Esophagus muscularis mucosa (tissue), 4 donors: ENCODE data around the gene ZBTB46. TPM values are rescaled to one million over a fixed set of nuclear protein-coding genes. Genes with fewer than 3 reads are reported as not detected.

ENCODE experiments used
- DNase-seq: peaks from one replicate; pipeline ENCODE4 v3.0.0-alpha.2; 2017; ENCODE audit errors: extremely low spot score
- H3K27ac ChIP-seq, 4 donors: fragments of 200-600 bp; sonication (generic); replicated peaks in 1 of 4; 1 replicate in 3 of 4; 2 replicates in 1 of 4; pipeline ENCODE4 v1.5.1; 2016 to 2019; ENCODE audit warnings: mild to moderate bottlenecking in 1 of 4
- H3K27me3 ChIP-seq, 4 donors: fragments of 200-600 bp; sonication (generic); one replicate each; pipeline versions ENCODE4 v1.5.1 to v1.6.0; 2016 to 2019
- H3K36me3 ChIP-seq, 4 donors: fragments of 200-600 bp; sonication (generic); one replicate each; pipeline ENCODE4 v1.5.1; 2016 to 2019
- H3K4me1 ChIP-seq, 4 donors: fragments of 200-600 bp; sonication (generic); one replicate each; pipeline ENCODE4 v1.5.1; 2016 to 2019
- H3K4me3 ChIP-seq, 4 donors: fragments of 200-600 bp; sonication (generic); 1 replicate in 2 of 4; 2 replicates in 2 of 4; pipeline ENCODE4 v1.5.1; 2016 to 2019; ENCODE audit warnings: mild to moderate bottlenecking in 4 of 4, moderate library complexity in 1 of 4
- H3K9me3 ChIP-seq, 4 donors: fragments of 200-600 bp; sonication (generic); 1 replicate in 3 of 4; 2 replicates in 1 of 4; pipeline ENCODE4 v1.5.1; 2016 to 2019
- EP300 ChIP-seq: sonication (generic); formaldehyde crosslinking; IDR thresholded peaks from one replicate; pipeline ENCODE4 v1.6.1; 2017; ENCODE audit warnings: antibody characterized with exemption
- POLR2A ChIP-seq: fragments of 450-650 bp; IDR thresholded peaks from one replicate; pipeline ENCODE4 v1.6.1; 2017; ENCODE audit warnings: antibody characterized with exemption, moderate library complexity, mild to moderate bottlenecking, low read depth
- POLR2AphosphoS5 ChIP-seq, 2 donors: sonication (generic); formaldehyde crosslinking; IDR thresholded peaks; one replicate each; pipeline ENCODE4 v1.6.1; 2017; ENCODE audit warnings: antibody characterized with exemption in 2 of 2
- WGBS: methylation state at CpG from one replicate; pipeline ENCODE4 v1.1.5; 2018; 5-methylcytosine and 5-hydroxymethylcytosine counted together
- intact Hi-C: fragments of 100-400 bp; cut with DNase I; formaldehyde crosslinking; loops from one replicate; pipeline ENCODE4 v1.15.1; 2023
- total RNA-seq, 4 donors: library from RNA; depleted of rRNA; stranded (reverse); fragments of >200 nt; gene quantifications; one replicate each; pipeline versions ENCODE4 v1.1.0 to v1.2.1, GENCODE V29; 2016
- TF ChIP-seq, protein P1 (sequence below), 3 experiments: fragments of 200-600 bp in 2 of 3; fragments of 450-650 bp in 1 of 3; sonication (generic) in 2 of 3; IDR thresholded peaks; one replicate each; pipeline ENCODE4 v1.5.1; 2017 to 2019; ENCODE audit warnings: antibody characterized with exemption in 3 of 3, mild to moderate bottlenecking in 2 of 3, moderate library complexity in 1 of 3

Gene ZBTB46
- total RNA-seq, 4 donors from 2014 or later = 9.6 to 22.8 (median 13.8) TPM

DNA sequence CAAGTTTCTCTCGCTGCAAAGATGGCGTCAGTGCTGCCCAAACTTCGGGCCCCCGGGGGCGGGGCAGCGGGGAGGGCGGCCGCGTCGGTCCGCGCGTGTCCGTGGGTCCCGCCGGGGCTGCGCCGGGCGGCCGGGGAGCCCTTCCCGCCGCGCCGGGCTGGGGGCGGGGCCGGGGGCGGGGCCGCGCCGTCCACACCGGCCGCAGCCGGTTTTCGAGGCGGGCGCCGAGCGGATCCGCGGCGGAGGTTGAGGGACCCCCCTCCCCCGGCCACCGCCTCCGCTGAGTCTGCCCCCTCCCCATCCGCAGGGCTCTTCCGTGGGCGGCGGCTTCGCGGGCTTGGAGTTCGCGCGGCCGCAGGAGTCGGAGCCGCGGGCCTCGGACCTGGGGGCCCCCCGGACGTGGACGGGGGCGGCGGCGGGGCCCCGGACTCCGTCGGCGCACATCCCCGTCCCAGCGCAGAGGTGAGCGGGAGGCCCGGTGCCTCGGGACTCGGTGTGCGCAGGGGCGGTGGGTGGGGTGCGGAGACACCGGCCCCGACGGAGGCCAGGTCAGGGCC is 90.9 kb downstream of the ZBTB46 start:
- intact Hi-C loops = no loop called here
- Histone ChIP-seq H3K27me3 (no peaks in the 10 kb centered on the region), H3K4me1 (peaks cover 39 to 64% (median 53%) of the 10 kb centered on the region in 4 donors), H3K9me3 (no peaks in the 10 kb centered on the region), H3K27ac (peak overlapping the region; percentile 89 to 99 (median 96)), H3K36me3 (peaks cover 16 to 51% (median 42%) of the 10 kb centered on the region in 4 donors), H3K4me3 (peak overlapping the region; percentile 74 to 87 (median 78))
- TF ChIP-seq POLR2A = no peak
- no peak for TF ChIP-seq EP300
- no peak for TF ChIP-seq POLR2AphosphoS5 (IDR thresholded peaks at IDR 0.05)
- TF ChIP-seq, protein P1, sequence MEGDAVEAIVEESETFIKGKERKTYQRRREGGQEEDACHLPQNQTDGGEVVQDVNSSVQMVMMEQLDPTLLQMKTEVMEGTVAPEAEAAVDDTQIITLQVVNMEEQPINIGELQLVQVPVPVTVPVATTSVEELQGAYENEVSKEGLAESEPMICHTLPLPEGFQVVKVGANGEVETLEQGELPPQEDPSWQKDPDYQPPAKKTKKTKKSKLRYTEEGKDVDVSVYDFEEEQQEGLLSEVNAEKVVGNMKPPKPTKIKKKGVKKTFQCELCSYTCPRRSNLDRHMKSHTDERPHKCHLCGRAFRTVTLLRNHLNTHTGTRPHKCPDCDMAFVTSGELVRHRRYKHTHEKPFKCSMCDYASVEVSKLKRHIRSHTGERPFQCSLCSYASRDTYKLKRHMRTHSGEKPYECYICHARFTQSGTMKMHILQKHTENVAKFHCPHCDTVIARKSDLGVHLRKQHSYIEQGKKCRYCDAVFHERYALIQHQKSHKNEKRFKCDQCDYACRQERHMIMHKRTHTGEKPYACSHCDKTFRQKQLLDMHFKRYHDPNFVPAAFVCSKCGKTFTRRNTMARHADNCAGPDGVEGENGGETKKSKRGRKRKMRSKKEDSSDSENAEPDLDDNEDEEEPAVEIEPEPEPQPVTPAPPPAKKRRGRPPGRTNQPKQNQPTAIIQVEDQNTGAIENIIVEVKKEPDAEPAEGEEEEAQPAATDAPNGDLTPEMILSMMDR (IDR thresholded peaks at IDR 0.05) = no peak
- WGBS = 0% methylated on average over 18 of the region's 80 CpGs
- no peak for DNase-seq

DNA sequence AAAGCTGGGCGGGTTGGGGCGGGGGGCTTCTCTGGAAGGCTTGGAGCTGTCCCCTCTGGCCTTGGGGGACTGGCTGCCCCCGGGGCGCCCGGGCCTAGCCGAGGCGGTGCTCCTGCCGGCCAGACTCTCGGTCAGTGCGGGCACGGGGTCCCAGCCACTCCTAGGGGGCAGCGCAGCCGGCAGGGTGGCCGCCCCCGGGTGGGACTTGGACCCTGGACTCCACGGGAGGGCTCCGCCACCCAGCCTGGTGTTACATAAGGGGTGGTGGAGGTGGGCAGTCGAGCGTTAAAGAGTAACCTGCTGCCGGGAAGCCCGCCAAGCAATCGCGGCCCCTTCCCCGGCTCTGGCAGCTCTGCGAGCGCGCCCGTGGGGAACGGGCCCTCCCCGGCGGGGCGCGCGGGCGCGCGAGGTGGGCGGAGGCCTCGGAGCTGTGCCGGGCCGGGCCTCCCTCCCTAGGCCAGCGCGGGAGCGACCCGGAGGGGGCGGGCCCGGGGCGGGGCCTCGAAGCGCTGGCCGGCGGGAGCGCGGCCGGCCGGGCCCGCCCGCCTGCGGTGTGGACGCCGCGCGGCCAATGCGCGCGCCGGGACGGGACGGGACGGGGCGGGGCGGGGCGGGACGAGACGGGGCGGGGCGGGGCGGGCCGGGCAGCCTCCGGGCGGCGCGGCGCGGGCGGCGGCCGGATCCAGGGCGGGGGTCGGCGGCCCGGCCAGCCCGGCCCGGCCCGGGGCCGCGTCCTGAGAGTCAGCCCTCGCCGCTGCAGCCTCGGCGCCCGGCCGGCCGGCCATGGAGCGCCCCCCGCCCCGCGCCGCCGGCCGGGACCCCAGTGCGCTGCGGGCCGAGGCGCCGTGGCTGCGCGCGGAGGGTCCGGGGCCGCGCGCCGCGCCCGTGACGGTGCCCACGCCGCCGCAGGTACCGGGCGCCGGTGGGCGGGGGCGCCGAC is 91.7 kb downstream of the ZBTB46 start, which contains the start of gene SLC2A4RG:
Gene SLC2A4RG (plus strand): TSS at position 647 of the 940 bp plus-strand sequence. CDS start 137 bp downstream, at position 784.
- peak within 1 kb of the TSS; percentile 89 to 99 (median 96) for H3K27ac ChIP-seq
- H3K36me3 ChIP-seq = peaks cover 24 to 52% (median 46%) of the 10 kb centered on the region in 4 donors
- H3K4me3 ChIP-seq = peak within 1 kb of the TSS; percentile 74 to 87 (median 78)
- DNase-seq = no peak
- no peaks in the 10 kb centered on the region for H3K27me3 ChIP-seq
- intact Hi-C loops = no loop called here
- peaks cover 39 to 64% (median 53%) of the 10 kb centered on the region in 4 donors for H3K4me1 ChIP-seq
- no peaks in the 10 kb centered on the region for H3K9me3 ChIP-seq
- 0% methylated on average over 6 of the region's 136 CpGs for WGBS
- no peak for TF ChIP-seq EP300
- no peak for TF ChIP-seq POLR2A
- peak in 1 of 2 donors; percentile 4 for TF ChIP-seq POLR2AphosphoS5 (IDR thresholded peaks at IDR 0.05)
- TF ChIP-seq, protein P1 (IDR thresholded peaks at IDR 0.05) = no peak

DNA sequence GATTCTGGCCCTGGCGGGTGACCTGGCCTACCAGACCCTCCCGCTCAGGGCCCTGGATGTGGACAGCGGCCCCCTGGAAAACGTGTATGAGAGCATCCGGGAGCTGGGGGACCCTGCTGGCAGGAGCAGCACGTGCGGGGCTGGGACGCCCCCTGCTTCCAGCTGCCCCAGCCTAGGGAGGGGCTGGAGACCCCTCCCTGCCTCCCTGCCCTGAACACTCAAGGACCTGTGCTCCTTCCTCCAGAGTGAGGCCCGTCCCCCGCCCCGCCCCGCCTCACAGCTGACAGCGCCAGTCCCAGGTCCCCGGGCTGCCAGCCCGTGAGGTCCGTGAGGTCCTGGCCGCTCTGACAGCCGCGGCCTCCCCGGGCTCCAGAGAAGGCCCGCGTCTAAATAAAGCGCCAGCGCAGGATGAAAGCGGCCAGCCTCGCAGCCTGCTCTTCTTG is 92.4 kb downstream of the ZBTB46 start:
- peak overlapping the region; percentile 85 to 93 (median 90) for H3K27ac ChIP-seq
- peak overlapping the region; percentile 64 to 87 (median 64) for H3K4me3 ChIP-seq
- peaks cover 31 to 56% (median 49%) of the 10 kb centered on the region in 4 donors for H3K36me3 ChIP-seq
- TF ChIP-seq, protein P1 (IDR thresholded peaks at IDR 0.05) = no peak
- no peak for TF ChIP-seq EP300
- no peak for TF ChIP-seq POLR2AphosphoS5 (IDR thresholded peaks at IDR 0.05)
- no peak for TF ChIP-seq POLR2A
- H3K4me1 ChIP-seq = peaks cover 39 to 64% (median 53%) of the 10 kb centered on the region in 4 donors
- no peak for DNase-seq
- no peaks in the 10 kb centered on the region for H3K27me3 ChIP-seq
- intact Hi-C loops = no loop called here
- 53% methylated on average over 5 of the region's 26 CpGs for WGBS
- H3K9me3 ChIP-seq = no peaks in the 10 kb centered on the region

DNA sequence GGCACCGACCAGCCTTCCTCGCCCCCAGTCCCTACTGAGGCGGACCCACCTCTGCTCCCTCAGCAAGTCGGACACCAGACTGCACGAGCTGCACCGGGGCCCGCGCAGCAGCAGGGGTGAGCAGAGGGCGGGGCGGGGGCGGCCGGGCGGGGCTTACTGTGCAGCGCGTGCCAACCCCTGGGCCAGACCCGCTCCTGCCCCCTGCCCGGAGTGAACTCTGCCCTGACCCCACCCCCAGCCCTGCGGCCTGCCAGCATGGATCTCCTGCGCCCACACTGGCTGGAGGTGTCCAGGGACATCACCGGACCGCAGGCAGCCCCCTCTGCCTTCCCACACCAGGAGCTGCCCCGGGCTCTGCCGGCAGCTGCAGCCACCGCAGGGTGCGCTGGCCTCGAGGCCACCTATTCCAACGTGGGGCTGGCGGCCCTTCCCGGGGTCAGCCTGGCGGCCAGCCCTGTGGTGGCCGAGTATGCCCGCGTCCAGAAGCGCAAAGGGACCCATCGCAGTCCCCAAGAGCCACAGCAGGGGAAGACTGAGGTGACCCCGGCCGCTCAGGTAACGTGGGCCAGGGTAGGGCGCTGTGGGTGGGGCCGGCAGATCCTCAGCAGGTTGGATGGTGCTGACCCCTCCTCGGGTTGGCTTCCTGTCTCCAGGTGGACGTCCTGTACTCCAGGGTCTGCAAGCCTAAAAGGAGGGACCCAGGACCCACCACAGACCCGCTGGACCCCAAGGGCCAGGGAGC is 92.9 kb downstream of the ZBTB46 start:
- no peaks in the 10 kb centered on the region for H3K9me3 ChIP-seq
- no peak for DNase-seq
- H3K27me3 ChIP-seq = no peaks in the 10 kb centered on the region
- intact Hi-C loops = no loop called here
- peaks cover 39 to 64% (median 52%) of the 10 kb centered on the region in 4 donors for H3K4me1 ChIP-seq
- TF ChIP-seq POLR2A (no peak), POLR2AphosphoS5 (IDR thresholded peaks at IDR 0.05) (no peak), EP300 (no peak)
- TF ChIP-seq, protein P1 (IDR thresholded peaks at IDR 0.05) = no peak
- H3K4me3 ChIP-seq = peak overlapping the region; percentile 31 to 87 (median 64)
- peak overlapping the region; percentile 85 to 93 (median 90) for H3K27ac ChIP-seq
- 70% methylated on average over 11 of the region's 43 CpGs for WGBS
- peaks cover 33 to 56% (median 49%) of the 10 kb centered on the region in 4 donors for H3K36me3 ChIP-seq
